Stimulated activated CD4-positive, alpha-beta T cell treated with anti-CD3 and anti-CD28 coated beads, TNF-alpha, amount 100 ng/mL, for 48 hours (primary cell): ENCODE measurements around the gene TATDN2.

Source experiments
- DNase-seq, 3 donors: peaks; one replicate each; pipeline ENCODE4 v3.0.0-alpha.2; 2020; ENCODE audit warnings: low read depth in 3 of 3

TATDN2 gene

GRCh38 chr3:10248184-10248983 lies at the start of gene TATDN2:
TSS of gene TATDN2 (plus strand) at chr3:10248459. CDS start at chr3:10249201, 742 bp downstream.
- DNase-seq = peak; percentile 88 to 92 (median 88)

- peak in 2 of 3 donors; percentile 62 to 70 for DNase-seq
These were observed 49.3 kb upstream of the TATDN2 start for GRCh38 chr3:10198761-10199649.

- DNase-seq = no peak
These were observed 43.3 kb upstream of the TATDN2 start for GRCh38 chr3:10204921-10205320.

- no peak for DNase-seq
These were observed 42.7 kb upstream of the TATDN2 start for GRCh38 chr3:10205451-10206165.

- no peak for DNase-seq
These were observed 42.1 kb upstream of the TATDN2 start for GRCh38 chr3:10206166-10206511.

- DNase-seq = no peak
These were observed 35.0 kb upstream of the TATDN2 start for GRCh38 chr3:10213156-10213792.

GRCh38 chr3:10215578-10216368 lies 32.5 kb upstream of the TATDN2 start:
- no peak for DNase-seq

GRCh38 chr3:10217359-10217758 lies 30.9 kb upstream of the TATDN2 start:
- no peak for DNase-seq

- no peak for DNase-seq
These were observed 28.5 kb upstream of the TATDN2 start for GRCh38 chr3:10219737-10220136.

- DNase-seq = peak in 1 of 3 donors; percentile 25
These were observed 24.3 kb upstream of the TATDN2 start for GRCh38 chr3:10223676-10224639.

GRCh38 chr3:10224794-10225665 lies 23.2 kb upstream of the TATDN2 start:
- DNase-seq = peak in 2 of 3 donors; percentile 50 to 59

- no peak for DNase-seq
These were observed 22.0 kb upstream of the TATDN2 start for GRCh38 chr3:10226293-10226692.

GRCh38 chr3:10228248-10228950 lies 19.9 kb upstream of the TATDN2 start:
- peak in 1 of 3 donors; percentile 59 for DNase-seq

GRCh38 chr3:10229576-10229975 lies 18.7 kb upstream of the TATDN2 start:
- no peak for DNase-seq

GRCh38 chr3:10232137-10232536 lies 16.1 kb upstream of the TATDN2 start:
- DNase-seq = no peak

GRCh38 chr3:10233988-10234387 lies 14.3 kb upstream of the TATDN2 start:
- DNase-seq = no peak

- no peak for DNase-seq
These were observed 13.6 kb upstream of the TATDN2 start for GRCh38 chr3:10234526-10235230.
